C1 segment of cervical spinal cord (tissue), 14 donors: ENCODE data around the gene ZNF599.

Experiments
- DNase-seq, 14 donors: peaks; one replicate each; lab custom pipeline; 2025; lab: John Stamatoyannopoulos, UW

The ZNF599 gene

GRCh38 chr19:34744896-34745690 lies 27.9 kb downstream of the ZNF599 start:
- no peak for DNase-seq

- no peak for DNase-seq
Measured at GRCh38 chr19:34734537-34735103, 38.4 kb downstream of the ZNF599 start.

GRCh38 chr19:34733746-34734536 lies 39.1 kb downstream of the ZNF599 start, which contains the start of gene ZNF181:
Gene ZNF181 (plus strand): TSS chr19:34734243. CDS start chr19:34735038, 795 bp downstream.
- DNase-seq: peak; percentile 71 to 98 (median 93)

GRCh38 chr19:34733266-34733745 lies 39.7 kb downstream of the ZNF599 start:
- peak in 2 of 14 donors; percentile 73 to 89 for DNase-seq

- DNase-seq: peak in 1 of 14 donors; percentile 1
Measured at GRCh38 chr19:34732612-34733211, 40.3 kb downstream of the ZNF599 start.

- no peak for DNase-seq
Measured at GRCh38 chr19:34731964-34732363, 41.1 kb downstream of the ZNF599 start.

GRCh38 chr19:34731019-34731829 lies 41.8 kb downstream of the ZNF599 start:
- no peak for DNase-seq

GRCh38 chr19:34725400-34725799 lies 47.6 kb downstream of the ZNF599 start:
- DNase-seq: no peak

GRCh38 chr19:34722353-34722752 lies 50.7 kb downstream of the ZNF599 start:
- no peak for DNase-seq

GRCh38 chr19:34715357-34715756 lies 57.7 kb downstream of the ZNF599 start:
- DNase-seq: no peak

- no peak for DNase-seq
Measured at GRCh38 chr19:34713262-34713637, 59.8 kb downstream of the ZNF599 start.

- DNase-seq: peak in 6 of 14 donors; percentile 8 to 66 (median 10)
Measured at GRCh38 chr19:34712395-34713261, 60.4 kb downstream of the ZNF599 start.

- DNase-seq: no peak
Measured at GRCh38 chr19:34711890-34712289, 61.1 kb downstream of the ZNF599 start.
